NB4 (cell line): Measurements from ENCODE around the gene TCF19.

ENCODE experiments used
- MYC ChIP-seq: IDR thresholded peaks from 2 replicates; pipeline ENCODE4 v1.6.1; 2011; ENCODE audit warnings: low read depth, low read length
- POLR2A ChIP-seq: IDR thresholded peaks from 2 replicates; pipeline ENCODE4 v1.6.1; 2011; ENCODE audit warnings: mild to moderate bottlenecking; ENCODE audit not compliant: insufficient read length; ENCODE audit errors: extremely low read depth
- TF ChIP-seq, protein P1 (sequence below): IDR thresholded peaks from one replicate; pipeline ENCODE4 v1.5.1; 2012; ENCODE audit warnings: low read depth, low read length
- TF ChIP-seq, protein P2 (sequence below): IDR thresholded peaks from 2 replicates; pipeline ENCODE4 v1.6.1; 2011; ENCODE audit warnings: low read depth, low read length

- TF ChIP-seq, protein P1, sequence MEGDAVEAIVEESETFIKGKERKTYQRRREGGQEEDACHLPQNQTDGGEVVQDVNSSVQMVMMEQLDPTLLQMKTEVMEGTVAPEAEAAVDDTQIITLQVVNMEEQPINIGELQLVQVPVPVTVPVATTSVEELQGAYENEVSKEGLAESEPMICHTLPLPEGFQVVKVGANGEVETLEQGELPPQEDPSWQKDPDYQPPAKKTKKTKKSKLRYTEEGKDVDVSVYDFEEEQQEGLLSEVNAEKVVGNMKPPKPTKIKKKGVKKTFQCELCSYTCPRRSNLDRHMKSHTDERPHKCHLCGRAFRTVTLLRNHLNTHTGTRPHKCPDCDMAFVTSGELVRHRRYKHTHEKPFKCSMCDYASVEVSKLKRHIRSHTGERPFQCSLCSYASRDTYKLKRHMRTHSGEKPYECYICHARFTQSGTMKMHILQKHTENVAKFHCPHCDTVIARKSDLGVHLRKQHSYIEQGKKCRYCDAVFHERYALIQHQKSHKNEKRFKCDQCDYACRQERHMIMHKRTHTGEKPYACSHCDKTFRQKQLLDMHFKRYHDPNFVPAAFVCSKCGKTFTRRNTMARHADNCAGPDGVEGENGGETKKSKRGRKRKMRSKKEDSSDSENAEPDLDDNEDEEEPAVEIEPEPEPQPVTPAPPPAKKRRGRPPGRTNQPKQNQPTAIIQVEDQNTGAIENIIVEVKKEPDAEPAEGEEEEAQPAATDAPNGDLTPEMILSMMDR, result no peak
- TF ChIP-seq POLR2A (no peak), MYC (no peak)
- TF ChIP-seq, protein P2, sequence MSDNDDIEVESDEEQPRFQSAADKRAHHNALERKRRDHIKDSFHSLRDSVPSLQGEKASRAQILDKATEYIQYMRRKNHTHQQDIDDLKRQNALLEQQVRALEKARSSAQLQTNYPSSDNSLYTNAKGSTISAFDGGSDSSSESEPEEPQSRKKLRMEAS, result no peak
Observed at GRCh38 chr6:31174378-31174777, 16.0 kb downstream of the TCF19 start.
